Superior temporal gyrus (tissue), 1 donor: ENCODE results near the gene TBC1D8B.
"Not testable (repeated sequence)": the region's sequence is repeated elsewhere in the genome, so short reads cannot be mapped to it uniquely, and the experiment has no call there.

Experiments
- DNase-seq: peaks from one replicate; pipeline ENCODE4 v3.0.0-alpha.2; 2016; ENCODE audit errors: extremely low spot score

The TBC1D8B gene

DNA sequence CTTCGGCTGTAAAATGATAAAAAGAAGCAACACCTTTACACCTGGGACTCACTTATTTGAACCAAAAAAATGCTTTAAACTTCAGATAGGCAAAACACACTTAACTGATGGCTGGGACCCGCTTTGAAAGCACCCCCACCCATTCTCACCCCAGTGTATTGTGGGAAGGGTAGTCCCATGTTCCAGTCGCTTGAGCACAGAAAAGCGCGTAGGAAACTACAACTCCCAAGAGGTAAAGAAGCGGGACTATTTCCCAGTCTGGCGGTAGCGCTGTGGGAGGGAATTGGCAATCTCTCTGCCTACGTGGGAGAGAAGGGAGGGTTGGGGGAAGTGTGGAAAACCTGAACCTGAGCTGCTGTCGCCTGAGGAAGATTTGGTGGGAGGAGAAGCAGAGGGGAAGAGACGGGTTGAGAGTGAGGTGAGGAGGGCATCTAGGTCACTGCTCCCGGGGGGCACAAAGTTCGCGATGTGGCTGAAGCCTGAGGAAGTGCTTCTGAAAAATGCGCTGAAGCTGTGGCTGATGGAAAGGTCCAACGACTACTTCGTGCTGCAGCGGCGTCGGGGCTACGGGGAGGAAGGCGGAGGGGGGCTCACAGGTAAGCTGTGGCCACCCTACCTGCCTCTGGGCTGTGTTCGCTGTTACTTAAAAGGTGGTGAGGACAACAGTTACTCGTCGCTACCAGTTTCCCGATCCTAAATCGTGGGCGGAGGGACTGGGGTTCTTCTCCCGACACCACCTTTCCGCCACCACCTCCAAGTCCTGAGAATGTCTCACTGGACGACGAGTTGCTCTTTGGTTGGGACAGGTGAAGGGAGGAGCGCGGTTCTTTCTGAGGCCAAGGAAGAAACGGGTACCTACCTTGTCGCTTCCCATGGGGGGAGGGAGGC, at the start of gene TBC1D8B:
TBC1D8B (plus strand) TSS at position 286 of the 888 bp plus-strand sequence; CDS start at position 467, 181 bp downstream.
- DNase-seq, result peak; percentile 89

DNA sequence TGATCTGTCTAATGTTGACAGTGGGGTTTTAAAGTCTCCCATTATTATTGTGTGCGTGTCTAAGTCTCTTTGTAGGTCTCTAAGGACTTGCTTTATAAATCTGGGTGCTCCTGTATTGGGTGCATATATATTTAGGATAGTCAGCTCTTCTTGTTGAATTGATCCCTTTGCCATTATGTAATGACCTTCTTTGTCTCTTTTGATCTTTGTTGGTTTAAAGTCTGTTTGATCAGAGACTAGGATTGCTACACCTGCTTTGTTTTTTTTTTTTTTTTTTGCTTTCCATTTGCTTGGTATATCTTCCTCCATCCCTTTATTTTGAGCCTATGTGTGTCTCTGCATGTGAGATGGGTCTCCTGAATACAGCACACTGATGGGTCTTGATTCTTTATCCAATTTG, 33.2 kb upstream of the TBC1D8B start:
- not testable (repeated sequence) for DNase-seq

DNA sequence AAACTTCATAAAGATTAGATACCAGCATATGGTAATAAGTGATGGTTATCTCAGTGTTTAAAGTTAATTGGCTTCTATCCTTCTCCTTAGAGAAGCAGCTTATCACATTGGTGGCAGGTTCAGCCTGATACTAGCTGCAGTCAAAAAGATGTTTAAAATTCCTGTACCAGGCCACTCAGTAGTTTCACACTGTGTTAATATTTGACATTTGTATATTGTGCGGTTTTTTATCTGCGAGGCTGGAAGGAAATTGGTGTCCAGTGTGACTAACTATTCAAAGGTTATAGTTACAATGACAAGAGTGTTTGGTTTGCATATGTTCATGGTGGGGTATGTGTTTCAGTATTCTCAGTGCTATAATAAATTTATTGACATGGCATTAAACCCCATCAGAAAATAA, 27.5 kb upstream of the TBC1D8B start:
- no peak for DNase-seq

DNA sequence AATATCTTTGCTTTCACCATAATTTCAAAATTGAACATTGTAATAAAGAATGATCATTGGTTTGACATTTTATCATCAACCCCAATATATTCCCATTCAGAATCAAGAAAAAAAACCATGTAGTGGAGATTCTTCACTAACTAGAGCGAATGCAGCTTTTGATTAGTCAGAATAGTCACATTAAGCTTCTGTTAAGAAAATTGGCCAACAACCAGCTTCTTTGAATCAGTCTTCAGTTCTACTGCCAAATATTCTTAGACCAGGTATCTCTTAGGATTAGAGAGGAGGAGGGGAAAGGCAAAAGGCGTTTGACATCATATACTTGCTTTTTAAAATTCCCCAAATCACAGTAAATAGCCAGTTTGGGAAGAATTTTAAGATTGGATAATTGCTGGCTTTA, 22.2 kb upstream of the TBC1D8B start:
- no peak for DNase-seq

DNA sequence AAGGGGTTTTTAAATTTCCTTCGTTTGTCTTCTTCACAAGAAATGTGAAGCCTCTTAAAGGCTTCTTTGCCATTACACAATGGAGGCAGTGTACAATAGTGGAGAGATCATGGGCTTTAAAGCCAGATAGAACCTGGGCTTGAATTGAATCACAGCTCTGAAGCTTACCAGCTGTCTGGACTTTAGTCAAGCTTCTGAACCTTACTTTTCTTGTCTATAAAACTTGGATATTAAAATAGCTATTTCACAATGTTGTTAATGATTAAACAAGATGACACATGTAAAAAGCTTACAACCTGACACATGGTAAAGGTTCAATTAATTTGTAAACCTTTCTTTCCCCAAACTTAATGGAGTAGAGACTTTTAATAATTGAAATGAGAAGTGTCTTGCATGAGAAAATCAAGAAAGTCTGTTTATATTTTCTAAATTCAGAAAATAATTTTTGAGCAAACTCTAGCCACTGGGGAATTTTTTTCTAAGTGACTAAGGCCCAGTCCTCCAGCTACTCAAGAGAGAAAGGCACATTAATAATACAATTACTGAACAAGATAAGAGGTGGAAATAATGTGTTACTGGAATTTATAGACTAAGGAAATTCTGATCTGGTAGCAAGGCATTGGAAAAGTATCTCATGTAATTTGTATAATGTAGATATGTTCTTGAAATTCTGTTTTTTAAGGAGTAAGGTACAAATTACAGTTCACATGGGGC, 21.7 kb upstream of the TBC1D8B start:
- DNase-seq, result no peak

DNA sequence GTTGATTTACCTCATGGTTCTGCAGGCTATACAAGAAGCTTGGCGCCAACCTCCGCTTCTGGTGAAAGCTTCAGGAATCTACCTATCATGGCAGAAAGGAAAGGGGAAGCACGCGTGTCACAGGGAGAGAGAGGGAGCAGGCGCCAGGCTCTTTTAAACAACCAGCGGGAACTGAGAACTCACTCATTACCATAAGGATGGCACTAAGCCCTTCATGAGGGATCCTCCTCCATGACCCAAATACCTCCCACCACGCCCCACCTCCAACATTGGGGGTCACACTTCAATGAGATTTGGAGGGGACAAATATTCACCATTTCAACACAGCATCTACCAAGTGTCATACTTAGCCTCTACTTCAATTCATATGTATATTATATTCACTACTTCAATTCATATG, 18.8 kb upstream of the TBC1D8B start:
- DNase-seq, result no peak

DNA sequence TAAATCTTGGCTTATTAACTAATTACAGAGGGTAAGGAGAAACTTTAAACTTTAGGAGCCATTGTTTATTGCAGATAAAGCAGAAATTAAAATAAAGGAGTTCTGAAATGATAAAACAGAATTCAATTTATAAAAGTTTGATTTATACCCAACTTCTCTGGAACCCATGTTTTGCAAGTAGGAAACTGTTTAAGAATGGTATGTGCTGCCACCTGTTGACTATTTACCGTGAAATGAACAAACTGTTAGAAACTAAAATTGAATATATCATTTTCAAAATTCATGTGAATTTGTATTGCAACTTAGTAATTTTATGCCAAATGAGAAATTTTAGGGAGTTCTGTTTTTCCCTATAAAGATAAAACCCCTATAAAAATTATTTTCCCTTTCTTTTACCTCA, 11.0 kb upstream of the TBC1D8B start:
- no peak for DNase-seq

DNA sequence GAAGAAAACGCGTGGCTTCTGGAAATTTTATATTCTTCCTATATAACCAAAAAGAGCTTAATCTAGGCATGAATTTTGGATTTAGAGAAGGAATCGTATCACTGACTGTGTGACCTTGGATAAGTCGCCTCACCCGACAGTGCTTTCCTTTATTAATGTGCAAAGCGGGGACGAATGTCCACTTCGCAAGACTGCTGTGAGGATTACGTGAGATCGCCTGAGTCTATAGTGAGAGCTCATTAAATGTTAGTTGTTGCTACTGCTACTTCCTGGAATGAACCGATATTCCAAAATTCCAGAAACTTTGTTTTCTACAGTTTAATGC, 448 bp upstream of the TBC1D8B start:
- no peak for DNase-seq

DNA sequence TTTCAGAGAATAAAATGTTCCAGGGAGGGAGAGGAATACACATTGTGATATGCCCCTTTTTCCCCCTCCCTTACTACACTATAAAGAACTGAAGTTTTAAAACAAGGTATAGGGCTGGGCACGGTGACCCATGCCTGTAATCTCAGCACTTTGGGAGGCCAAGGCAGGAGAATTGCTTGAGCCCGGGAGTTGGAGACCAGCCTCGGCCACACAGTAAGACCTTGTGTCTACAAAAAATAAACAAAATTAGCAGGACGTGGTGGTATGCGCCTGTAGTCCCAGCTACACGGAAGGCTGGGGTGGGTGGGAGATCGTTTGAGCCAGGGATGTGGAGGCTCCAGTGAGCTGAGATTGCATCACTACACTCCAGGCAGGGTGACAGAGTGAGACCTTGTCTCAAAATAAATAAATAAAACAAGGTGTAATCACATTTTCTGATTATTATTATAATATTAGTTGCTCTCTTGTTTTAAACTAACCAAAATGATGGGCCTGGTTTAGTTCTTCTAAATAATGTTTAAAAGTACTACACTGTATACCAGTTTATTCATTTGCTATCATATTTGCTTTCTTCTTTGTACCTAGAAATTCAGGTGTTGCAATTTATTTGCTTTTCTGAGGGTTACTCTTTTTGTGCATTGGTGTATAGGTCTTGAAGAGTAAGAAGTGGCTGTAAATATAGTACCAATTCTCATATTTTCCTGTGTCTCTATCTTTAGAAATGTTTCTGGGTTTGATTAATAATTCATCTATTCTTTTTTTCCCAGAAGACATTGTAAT, 8.8 kb downstream of the TBC1D8B start:
- no peak for DNase-seq

DNA sequence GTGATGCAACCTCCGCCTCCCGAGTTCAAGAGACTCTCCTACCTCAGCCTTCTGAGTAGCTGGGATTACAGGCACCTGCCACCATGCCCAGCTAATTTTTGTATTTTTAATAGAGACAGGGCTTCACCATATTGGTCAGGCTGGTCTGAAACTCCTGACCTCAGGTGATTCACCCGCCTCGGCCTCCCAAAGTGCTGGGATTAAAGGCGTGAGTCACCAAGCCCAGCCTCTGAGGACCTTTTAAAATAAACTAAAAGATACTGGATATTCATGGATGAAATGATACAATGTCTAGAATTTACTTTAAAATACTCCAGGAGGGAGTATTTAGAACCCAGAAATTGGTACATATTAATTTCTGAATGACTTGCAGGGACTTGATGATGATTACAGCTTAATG, 10.5 kb downstream of the TBC1D8B start:
- not testable (repeated sequence) for DNase-seq

DNA sequence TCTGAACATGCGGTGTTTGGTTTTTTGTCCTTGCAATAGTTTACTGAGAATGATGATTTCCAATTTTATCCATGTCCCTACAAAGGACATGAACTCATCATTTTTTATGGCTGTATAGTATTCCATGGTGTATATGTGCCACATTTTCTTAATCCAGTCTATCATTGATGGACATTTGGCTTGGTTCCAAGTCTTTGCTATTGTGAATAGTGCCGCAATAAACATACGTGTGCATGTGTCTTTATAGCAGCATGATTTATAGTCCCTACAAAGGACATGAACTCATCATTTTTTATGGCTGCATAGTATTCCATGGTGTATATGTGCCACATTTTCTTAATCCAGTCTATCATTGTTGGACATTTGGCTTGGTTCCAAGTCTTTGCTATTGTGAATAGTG, 11.6 kb downstream of the TBC1D8B start:
- not testable (repeated sequence) for DNase-seq

DNA sequence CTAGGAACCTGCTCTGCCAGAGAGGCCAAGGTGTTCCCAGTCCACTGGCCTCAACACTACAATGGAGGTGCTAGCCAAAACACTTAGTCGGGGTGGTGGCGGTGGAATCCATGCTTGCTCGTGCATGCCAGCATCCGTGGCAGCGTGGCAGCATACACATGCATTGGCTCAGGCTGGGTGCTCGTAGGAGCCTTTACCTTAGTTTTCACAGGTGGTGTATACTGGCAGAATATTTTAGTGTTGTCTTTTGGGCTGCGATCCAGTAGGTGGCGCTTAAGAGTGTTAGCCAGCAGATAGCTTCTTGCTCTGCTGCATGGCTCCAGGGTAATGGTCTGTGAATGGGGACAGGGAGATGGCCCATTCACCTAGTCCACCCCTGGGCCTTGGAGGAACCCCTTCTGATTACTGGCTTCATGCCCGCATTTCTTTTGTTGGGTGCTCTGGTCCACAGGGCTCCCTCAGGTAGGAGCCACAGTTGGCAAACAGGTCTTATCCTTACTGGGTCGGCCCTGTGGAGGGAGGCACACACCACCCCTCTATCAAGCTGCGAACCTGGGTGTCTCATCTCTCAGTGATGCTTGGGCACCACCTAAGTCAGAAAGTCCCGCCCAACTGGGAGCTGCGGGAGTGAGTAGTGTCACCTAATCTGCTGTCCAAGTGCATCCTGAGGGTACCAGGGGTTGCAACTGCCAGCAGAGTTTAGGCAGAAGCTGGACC, 60.7 kb downstream of the TBC1D8B start:
- no peak for DNase-seq

DNA sequence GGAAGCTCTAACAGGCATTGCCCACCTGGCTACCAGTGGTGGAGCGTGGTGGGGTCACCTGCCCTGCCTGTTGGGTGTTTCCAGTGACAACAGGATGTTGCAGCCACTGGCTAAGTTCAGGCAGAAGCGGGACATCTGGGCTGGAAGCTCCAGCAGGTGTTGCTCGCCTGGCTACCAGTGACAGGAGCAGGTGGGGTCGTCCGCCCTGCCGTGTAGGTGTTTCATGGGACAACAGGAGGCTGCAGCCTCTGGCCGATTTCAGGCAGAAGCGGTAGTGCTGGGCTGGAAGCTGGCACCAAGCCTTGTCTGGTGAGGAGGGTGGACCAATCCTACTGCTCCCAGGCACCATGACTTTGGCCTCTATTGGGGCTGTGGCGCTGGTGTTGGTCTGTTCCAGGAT, 61.2 kb downstream of the TBC1D8B start:
- no peak for DNase-seq

DNA sequence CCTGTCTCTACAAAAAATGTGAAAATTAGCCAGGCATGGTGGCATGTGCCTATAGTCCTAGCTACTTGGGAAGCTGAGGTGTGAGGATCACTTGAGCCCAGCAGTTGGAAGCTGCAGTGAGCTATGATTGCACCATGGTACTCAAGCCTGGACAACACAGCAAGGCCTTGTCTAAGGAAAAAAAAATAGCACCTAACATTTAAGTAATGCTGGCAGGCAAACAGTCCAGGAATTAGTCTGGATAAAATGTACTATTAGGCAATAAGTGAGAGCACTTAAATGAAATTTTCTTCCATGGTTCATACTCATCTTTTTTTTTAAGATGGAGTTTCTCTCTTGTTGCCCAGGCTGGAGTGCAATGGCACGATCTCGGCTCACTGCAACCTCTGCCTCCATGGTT, 70.3 kb downstream of the TBC1D8B start:
- DNase-seq, result not testable (repeated sequence)

DNA sequence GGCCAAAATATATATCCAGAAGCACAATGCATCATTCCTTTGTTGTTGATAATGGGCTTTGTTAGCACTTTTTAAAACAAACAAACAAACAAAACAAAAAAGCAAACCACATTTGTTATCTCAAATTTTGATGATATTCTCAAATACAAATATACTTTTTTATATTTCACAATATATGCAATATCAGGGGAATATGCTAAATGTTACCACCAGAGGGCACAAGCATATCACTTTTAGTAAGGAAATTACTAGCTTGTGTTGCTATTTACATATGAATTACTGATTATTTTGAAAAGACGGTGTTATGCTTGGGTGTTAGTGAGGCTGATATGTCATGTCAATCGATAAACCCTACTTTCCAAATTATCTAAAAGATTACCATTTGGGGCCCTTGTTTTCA, 71.6 kb downstream of the TBC1D8B start:
- DNase-seq, result peak; percentile 36

DNA sequence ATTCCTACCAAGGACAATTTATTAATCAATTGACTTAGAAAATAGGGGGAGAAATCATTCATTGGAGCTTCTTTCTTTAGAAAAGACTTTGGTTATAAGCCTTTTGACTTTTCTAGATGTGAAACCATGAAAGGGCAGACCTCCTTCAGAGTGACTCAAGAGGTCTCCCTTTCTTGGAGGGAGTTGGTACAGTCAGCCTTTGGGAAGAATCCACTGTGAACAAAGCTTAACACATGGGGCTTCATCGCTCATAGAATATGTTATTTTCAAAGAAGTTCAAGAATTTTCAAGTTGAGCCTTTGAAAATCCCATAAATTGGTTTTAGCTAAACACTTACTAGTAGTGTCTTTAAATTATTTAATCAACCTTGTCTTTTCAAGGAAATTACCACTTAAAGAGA, 72.7 kb downstream of the TBC1D8B start:
- no peak for DNase-seq

DNA sequence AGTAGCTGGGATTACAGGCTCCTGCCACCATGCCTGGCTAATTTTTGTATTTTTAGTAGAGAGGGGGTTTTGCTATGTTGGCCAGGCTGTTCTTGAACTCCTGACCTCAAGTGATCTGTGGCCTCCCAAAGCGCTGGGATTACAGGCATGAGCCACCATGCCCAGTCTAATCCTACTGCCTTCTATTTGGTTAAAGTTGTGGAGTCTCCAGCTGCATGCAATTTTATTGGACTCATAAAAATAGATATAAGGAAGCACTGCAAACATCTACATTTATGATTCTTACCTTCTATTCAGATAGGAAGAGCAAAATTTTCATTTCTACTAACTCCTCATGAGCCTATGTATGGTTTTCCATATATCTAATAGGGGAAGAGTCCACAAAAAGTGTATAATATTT, 87.0 kb downstream of the TBC1D8B start:
- DNase-seq, result no peak

DNA sequence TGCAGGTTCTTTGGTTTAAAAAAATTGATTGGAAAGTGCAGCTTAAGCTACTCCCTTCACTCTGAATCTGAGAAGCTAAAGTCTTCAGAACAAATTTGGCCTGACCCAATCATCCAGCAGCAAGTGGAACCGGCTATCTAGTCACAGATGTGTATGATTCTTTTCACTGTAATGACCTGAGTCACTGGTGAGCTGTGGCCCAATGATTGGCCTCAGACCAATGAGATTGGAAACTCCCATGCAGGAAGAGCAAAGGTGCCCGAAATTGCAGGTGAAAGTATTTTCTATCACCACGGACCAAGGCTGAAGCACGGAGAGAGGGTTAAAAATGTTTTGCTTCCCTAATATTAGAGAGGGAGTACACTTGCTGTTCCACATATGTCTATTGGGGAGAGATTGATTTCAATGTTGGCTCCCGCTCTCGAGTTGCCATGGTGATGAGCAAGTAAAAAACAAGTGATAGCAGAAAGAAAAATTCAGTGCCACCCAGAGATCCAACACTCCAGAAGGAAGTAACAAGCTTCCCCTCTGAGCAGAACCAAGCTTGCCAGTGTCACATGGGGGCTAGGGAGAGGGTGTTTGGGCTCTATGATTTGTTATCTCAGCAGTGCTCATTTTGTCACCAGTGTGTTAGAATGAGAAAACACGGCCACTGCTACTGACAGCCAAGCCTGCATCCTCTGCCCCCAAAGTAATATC, 89.4 kb downstream of the TBC1D8B start:
- no peak for DNase-seq

DNA sequence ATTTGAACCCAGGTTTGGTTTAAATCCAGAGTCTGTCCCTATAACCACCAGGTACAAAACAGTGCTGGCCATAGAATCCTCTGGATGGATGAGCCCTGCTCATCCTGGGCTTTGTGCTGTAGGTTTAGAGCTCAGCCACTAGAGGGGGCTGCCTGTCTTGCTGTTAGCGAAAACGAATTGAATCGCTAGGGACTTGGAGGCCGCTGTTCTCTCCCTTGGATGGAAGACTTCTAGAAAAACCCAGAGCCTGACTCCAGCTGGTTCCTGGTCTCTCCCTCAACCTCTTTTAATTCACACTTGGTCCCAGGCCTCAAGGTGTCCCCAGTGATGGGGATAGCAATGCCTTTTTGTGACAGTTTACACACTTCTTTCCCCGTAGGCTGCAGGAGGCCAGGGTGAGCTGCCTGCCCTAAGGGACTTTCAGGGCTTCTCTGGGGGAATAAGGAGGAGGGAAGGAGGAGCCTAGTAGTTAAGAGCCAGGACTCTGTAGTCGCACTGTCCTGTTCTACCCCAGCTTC, 92.0 kb downstream of the TBC1D8B start:
- peak; percentile 76 for DNase-seq

DNA sequence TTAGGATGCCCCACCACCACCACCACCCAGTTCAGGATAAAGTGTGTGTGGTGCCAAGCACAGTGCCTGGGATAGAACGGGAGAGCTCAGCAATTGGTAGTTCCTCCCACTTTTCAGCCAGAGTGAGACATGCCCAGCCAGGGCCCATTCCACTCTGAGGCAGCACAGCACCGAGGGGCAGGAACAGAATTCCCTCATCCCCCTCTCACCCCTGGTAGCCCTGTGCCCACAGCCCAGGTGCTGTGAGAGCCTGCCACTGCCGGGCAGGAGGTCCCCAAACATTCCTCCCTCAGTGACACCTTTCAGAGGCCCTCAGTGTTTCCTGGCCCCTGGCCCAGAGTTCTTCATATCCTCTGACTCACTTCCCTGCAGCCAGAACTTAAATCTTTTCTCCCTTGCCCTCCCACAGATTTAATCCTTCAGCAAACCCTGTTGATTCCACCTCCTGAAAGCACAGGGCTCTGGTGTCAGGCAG, 92.5 kb downstream of the TBC1D8B start:
- DNase-seq, result no peak

DNA sequence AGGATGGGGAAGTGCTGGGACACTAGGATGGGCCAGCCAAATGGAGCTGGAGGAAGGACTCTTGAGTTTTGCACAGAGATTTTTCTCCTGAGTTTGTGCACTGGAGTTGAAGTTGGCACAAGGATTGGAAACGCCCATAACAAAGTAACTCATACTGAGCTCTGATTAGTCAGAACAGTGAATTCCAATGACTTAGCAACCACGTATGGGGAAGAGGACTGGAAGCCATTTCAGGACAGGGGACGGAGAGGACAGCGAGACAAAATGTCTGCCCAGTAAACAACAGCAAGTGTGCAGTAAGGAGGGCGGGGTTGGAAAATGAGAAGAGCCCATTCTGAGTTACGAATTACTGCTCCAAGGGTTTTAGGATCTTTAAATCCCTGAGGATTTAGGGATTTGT, 94.8 kb downstream of the TBC1D8B start:
- DNase-seq, result no peak
